GM12878 (cell line): ENCODE results near the gene GLTP. TPM values are rescaled to one million over a fixed set of nuclear protein-coding genes. Genes with fewer than 3 reads are reported as not detected.

ENCODE experiments used
- ATAC-seq: fragments of 200-7000 bp; cut with Tn5 transposase; 3 replicates; pipeline ENCODE4 v1.9.1; 2020; ENCODE audit warnings: mild to moderate bottlenecking, moderate library complexity
- BruUV-seq: library from RNA; stranded (reverse); fragments of 400-500 nt; replicated peaks from 2 replicates; lab custom pipeline; 2021; lab: Mats Ljungman, UMichigan
- CTCF ChIA-PET: fragments of 300-600 bp; sonication (Branson Sonifier 250); formaldehyde crosslinking; extraction: SDS; loops from one replicate; lab custom pipeline; 2021; ENCODE audit warnings: inconsistent platforms; lab: Yijun Ruan, JAX
- POLR2A ChIA-PET: fragments of 350-600 bp; formaldehyde crosslinking; extraction: SDS; loops from one replicate; lab custom pipeline; 2021; ENCODE audit warnings: inconsistent platforms; lab: Charles Lee
- RAD21 ChIA-PET: fragments of 300-600 bp; sonication (Branson Sonifier 250); formaldehyde crosslinking; loops from one replicate; lab custom pipeline; 2023; ENCODE audit warnings: antibody characterized with exemption; ENCODE audit not compliant: unreplicated experiment; lab: Charles Lee
- SMC1A ChIA-PET: fragments of 300-600 bp; sonication (Branson Sonifier 250); formaldehyde crosslinking; loops from one replicate; lab custom pipeline; 2023; ENCODE audit not compliant: unreplicated experiment, uncharacterized antibody; lab: Charles Lee
- DNase-seq: peaks from one replicate; pipeline ENCODE4 v3.0.0-alpha.2; 2011; ENCODE audit warnings: low read depth, low spot score
- FAIRE-seq: peaks from 3 replicates; lab custom pipeline; 2011; peaks lifted over from hg19 to GRCh38; lab: Jason Lieb, UNC
- H2AFZ ChIP-seq: 2 replicates; pipeline ENCODE4 v1.6.0; 2011; ENCODE audit warnings: low read depth, low read length, control low read depth; ENCODE audit not compliant: control insufficient read depth
- H3K27ac ChIP-seq: 2 replicates; pipeline ENCODE4 v1.5.1; 2011; ENCODE audit warnings: control low read depth; ENCODE audit not compliant: control insufficient read depth, insufficient read depth
- H3K27me3 ChIP-seq, 2 experiments: replicated peaks in 1 of 2; 2 replicates each; pipeline versions ENCODE4 v1.6.0 to v1.6.1; 2011; ENCODE audit warnings: low read length in 1 of 2; ENCODE audit not compliant: control insufficient read depth in 2 of 2, insufficient read depth in 2 of 2
- H3K36me3 ChIP-seq, 2 experiments: 2 replicates each; pipeline ENCODE4 v1.5.1; 2011; ENCODE audit warnings: low read length in 1 of 2; ENCODE audit not compliant: control insufficient read depth in 2 of 2, insufficient read depth in 2 of 2
- H3K4me1 ChIP-seq: 2 replicates; pipeline ENCODE4 v1.6.1; 2011; ENCODE audit warnings: mild to moderate bottlenecking, low read length, moderate library complexity, mixed read lengths; ENCODE audit not compliant: control insufficient read depth, insufficient read depth
- H3K4me2 ChIP-seq: 2 replicates; pipeline ENCODE4 v1.6.0; 2011; ENCODE audit warnings: control low read depth; ENCODE audit not compliant: control insufficient read depth, insufficient read depth
- H3K4me3 ChIP-seq: fragments of 200-600 bp; sonication (generic); 2 replicates; pipeline ENCODE4 v1.5.1; 2016
- H3K79me2 ChIP-seq: 2 replicates; pipeline ENCODE4 v1.6.0; 2011; ENCODE audit warnings: low read length; ENCODE audit not compliant: control insufficient read depth, insufficient read depth
- H3K9ac ChIP-seq: 2 replicates; pipeline ENCODE4 v1.8.0; 2011; ENCODE audit warnings: low read length, control low read depth, mixed read lengths; ENCODE audit not compliant: control insufficient read depth, insufficient read depth
- H3K9me3 ChIP-seq: replicated peaks from 3 replicates; pipeline ENCODE4 v1.5.1; 2011; ENCODE audit warnings: mild to moderate bottlenecking, low read length; ENCODE audit not compliant: control insufficient read depth, insufficient read depth
- H4K20me1 ChIP-seq: 2 replicates; pipeline ENCODE4 v1.6.0; 2011; ENCODE audit not compliant: control insufficient read depth, insufficient read depth
- ASH2L ChIP-seq: fragments of 300-600, 200-600 bp; sonication (generic); IDR thresholded peaks from 2 replicates; pipeline ENCODE4 v1.6.1; 2017; ENCODE audit warnings: low read depth, mild to moderate bottlenecking, borderline replicate concordance
- EP300 ChIP-seq, 2 experiments: fragments of 150-350 bp in 1 of 2; IDR thresholded peaks; 2 replicates each; pipeline ENCODE4 v1.6.1; 2011 to 2012; ENCODE audit warnings: low read depth in 2 of 2, low read length in 2 of 2, borderline replicate concordance in 1 of 2, improper control_type of control experiment in 1 of 2, inconsistent platforms in 1 of 2; ENCODE audit not compliant: control insufficient read depth in 1 of 2
- FOXK2 ChIP-seq: fragments of 450-650 bp; IDR thresholded peaks from 2 replicates; pipeline ENCODE4 v1.6.1; 2017; ENCODE audit warnings: mild to moderate bottlenecking, moderate library complexity
- IRF4 ChIP-seq: IDR thresholded peaks from 2 replicates; pipeline ENCODE4 v1.6.1; 2011; ENCODE audit warnings: low read depth, low read length
- MAX ChIP-seq: IDR thresholded peaks from 2 replicates; pipeline ENCODE4 v1.6.1; 2012; ENCODE audit warnings: low read depth, low read length, improper control_type of control experiment
- NR2C2 ChIP-seq: IDR thresholded peaks from 2 replicates; pipeline ENCODE4 v1.6.1; 2011; ENCODE audit warnings: borderline replicate concordance, low read depth; ENCODE audit not compliant: control insufficient read depth, insufficient read length
- RELB ChIP-seq: fragments of 450-650 bp; IDR thresholded peaks from 2 replicates; pipeline ENCODE4 v1.6.1; 2017; ENCODE audit warnings: low read depth, mild to moderate bottlenecking, moderate library complexity
- RUNX3 ChIP-seq: IDR thresholded peaks from 2 replicates; pipeline ENCODE4 v1.6.1; 2012; ENCODE audit warnings: low read length, inconsistent platforms
- SKIL ChIP-seq: fragments of 450-650 bp; IDR thresholded peaks from 2 replicates; pipeline ENCODE4 v1.6.1; 2017; ENCODE audit warnings: mild to moderate bottlenecking, low read depth, inconsistent platforms; ENCODE audit not compliant: poor library complexity, severe bottlenecking
- SMC3 ChIP-seq: IDR thresholded peaks from 2 replicates; pipeline ENCODE4 v1.6.1; 2011; ENCODE audit warnings: low read length, improper control_type of control experiment, borderline replicate concordance
- SRF ChIP-seq, 2 experiments: IDR thresholded peaks; 2 replicates each; pipeline ENCODE4 v1.6.1; 2011; ENCODE audit warnings: low read depth in 2 of 2, low read length in 2 of 2, mild to moderate bottlenecking in 1 of 2, moderate library complexity in 1 of 2
- TCF12 ChIP-seq: IDR thresholded peaks from 2 replicates; pipeline ENCODE4 v1.6.1; 2011; ENCODE audit warnings: low read depth, mild to moderate bottlenecking, low read length
- YY1 ChIP-seq: IDR thresholded peaks from 2 replicates; pipeline ENCODE4 v1.6.1; 2011; ENCODE audit warnings: low read depth, mild to moderate bottlenecking, low read length
- ZBTB4 ChIP-seq: fragments of 450-650 bp; formaldehyde crosslinking; IDR thresholded peaks from 2 replicates; pipeline ENCODE4 v1.4.0; 2022; ENCODE audit warnings: mild to moderate bottlenecking, moderate library complexity
- WGBS: methylation state at CpG from one replicate; pipeline ENCODE4 v1.1.6; 2016; ENCODE audit warnings: low lambda C conversion rate; ENCODE audit not compliant: insufficient replicate concordance, insufficient coverage; ENCODE audit errors: missing lambda C conversion rate; 5-methylcytosine and 5-hydroxymethylcytosine counted together
- in situ Hi-C: fragments of 300-500 bp; cut with MboI; formaldehyde crosslinking; loops from 9 replicates; pipeline ENCODE4 v1.14.3; 2018; ENCODE audit warnings: mixed read lengths
- intact Hi-C: fragments of 100-400 bp; cut with micrococcal nuclease; formaldehyde crosslinking; loops from one replicate; pipeline ENCODE4 v1.14.2; 2022; ENCODE audit not compliant: unreplicated experiment
- polyA plus RNA-seq, 11 experiments: library from polyadenylated mRNA; depleted of rRNA in 4 of 11; unstranded in 6 of 11; stranded (reverse) in 5 of 11; fragments of >200 nt; fragmentation: Nextera tagmentation in 4 of 11; fragmentation: Illumina TruSeq in 1 of 11; extraction: Ambion mirVana in 4 of 11; extraction: Trizol in 1 of 11; gene quantifications; 1 replicate in 1 of 11; 2 replicates in 10 of 11; pipeline versions ENCODE4 v1.2.1 to v1.2.3, GENCODE V29; 2011 to 2016; ENCODE audit warnings: inconsistent platforms in 2 of 11, missing spikeins in 2 of 11, low read depth in 1 of 11
- total RNA-seq, 4 experiments: library from RNA; depleted of rRNA in 3 of 4; stranded (reverse); fragments of >200 nt in 3 of 4; fragmentation: Illumina TruSeq in 1 of 4; extraction: Trizol in 1 of 4; gene quantifications; 2 replicates each; pipeline versions ENCODE4 v1.2.1 to v1.2.3, GENCODE V29; 2013 to 2021

GLTP gene
- total and polyA plus RNA-seq, 10 of the 15 experiments (the other 5 are each of a cell fraction or from before 2014, with no cell fraction given): 16.8 to 44.0 (median 25.3) TPM

GRCh38 chr12:109829667-109830066 is 50.7 kb downstream of the GLTP start:
- no TSS peak for BruUV-seq
- Histone ChIP-seq H3K4me1 (no peaks in the 10 kb centered on the region), H3K9me3 (no peaks in the 10 kb centered on the region), H3K79me2 (no peaks in the 10 kb centered on the region), H4K20me1 (no peaks in the 10 kb centered on the region), H3K4me2 (no peak overlapping the region), H3K9ac (no peak overlapping the region), H3K4me3 (no peak overlapping the region), H3K36me3 (no peaks in the 10 kb centered on the region), H3K27me3 (peaks cover 4 to 5% of the 10 kb centered on the region in 2 experiments; a peak in 3 of 4 replicates)
- no peak for FAIRE-seq
- no peak for ATAC-seq
- 52% methylated on average over 10 of the region's 10 CpGs for WGBS
- ChIA-PET SMC1A (no interaction called here), POLR2A (no interaction called here), RAD21 (no interaction called here), CTCF (interaction anchor here (0.6 to 2.0 kb wide), 3 partner anchors 15 to 234 kb away, joined by 4 to 18 read pairs (median 5); no protein-coding TSS in a partner anchor)
- no peak for DNase-seq
- intact Hi-C loops: no loop called here
- in situ Hi-C loops: no loop called here
- no peak for TF ChIP-seq SRF (IDR thresholded peaks at IDR 0.05; ENCODE audit: low read depth in 2 of 2, low read length in 2 of 2)
- no peak for TF ChIP-seq TCF12
- TF ChIP-seq FOXK2: no peak
- TF ChIP-seq EP300 (IDR thresholded peaks at IDR 0.05; ENCODE audit: borderline replicate concordance in 1 of 2, control insufficient read depth in 1 of 2, low read depth in 2 of 2, low read length in 2 of 2): no peak
- no peak for TF ChIP-seq ZBTB4 (CRISPR knock-in tag)
- no peak for TF ChIP-seq IRF4
- TF ChIP-seq SMC3: no peak
- TF ChIP-seq NR2C2: no peak
- no peak for TF ChIP-seq ASH2L
- no peak for TF ChIP-seq RELB
- no peak for TF ChIP-seq MAX
- TF ChIP-seq RUNX3: no peak
- TF ChIP-seq SKIL: no peak
- TF ChIP-seq YY1: no peak
- TF ChIP-seq, all 136 proteins: peak for 0
- H3K27ac ChIP-seq: no peak overlapping the region
- H2AFZ ChIP-seq: no peak overlapping the region
